Esophagus mucosa (tissue), 1 donor: ENCODE results near the gene SDR39U1. TPM values are rescaled to one million over a fixed set of nuclear protein-coding genes. Genes with fewer than 3 reads are reported as not detected.

Experiments used
- total RNA-seq: library from RNA; stranded (reverse); gene quantifications from one replicate; pipeline ENCODE4 v1.2.4, GENCODE V29; 2023
- donor health status: DM: yes; HTN: yes; CAD: no.

Gene SDR39U1
- total RNA-seq, 1 donor from 2014 or later = 23.8 TPM

Other genes with a start within 250 kb of the SDR39U1 start
- gene TM9SF1, start 247.3 kb downstream of the SDR39U1 start, total RNA-seq = 30.3 TPM
- not detected for gene TSSK4, start 237.1 kb downstream of the SDR39U1 start, total RNA-seq
- gene CHMP4A, start 229.3 kb downstream of the SDR39U1 start, total RNA-seq = 49.0 TPM
- gene MDP1, start 226.7 kb downstream of the SDR39U1 start, total RNA-seq = 9.5 TPM
- gene NEDD8, start 210.4 kb downstream of the SDR39U1 start, total RNA-seq = 131 TPM
- gene GMPR2, start 209.8 kb downstream of the SDR39U1 start, total RNA-seq = 38.9 TPM
- 97.0 TPM for gene TINF2, start 200.2 kb downstream of the SDR39U1 start, total RNA-seq
- gene TGM1, start 179.6 kb downstream of the SDR39U1 start, total RNA-seq = 1,652 TPM
- gene RABGGTA, start 171.2 kb downstream of the SDR39U1 start, total RNA-seq = 91.5 TPM
- 110 TPM for gene DHRS1, start 143.0 kb downstream of the SDR39U1 start, total RNA-seq
- 20.5 TPM for gene NOP9, start 142.9 kb downstream of the SDR39U1 start, total RNA-seq
- 27.4 TPM for gene CIDEB, start 134.8 kb downstream of the SDR39U1 start, total RNA-seq
- gene LTB4R2, start 132.6 kb downstream of the SDR39U1 start, total RNA-seq = 82.9 TPM
- gene LTB4R, start 131.3 kb downstream of the SDR39U1 start, total RNA-seq = 94.9 TPM
- gene ADCY4, start 107.7 kb downstream of the SDR39U1 start, total RNA-seq = 4.5 TPM
- 10.5 TPM for gene RIPK3, start 102.8 kb downstream of the SDR39U1 start, total RNA-seq
- gene NFATC4, start 74.6 kb downstream of the SDR39U1 start, total RNA-seq = 3.4 TPM
- 6.1 TPM for gene NYNRIN, start 43.8 kb downstream of the SDR39U1 start, total RNA-seq
- gene CBLN3, start 13.1 kb downstream of the SDR39U1 start, total RNA-seq = 0.44 TPM
- 32.0 TPM for gene KHNYN, start 12.8 kb downstream of the SDR39U1 start, total RNA-seq
- gene CMA1, start 65.5 kb upstream of the SDR39U1 start, total RNA-seq = 0.64 TPM
- not detected for gene CTSG, start 133.5 kb upstream of the SDR39U1 start, total RNA-seq
- not detected for gene GZMH, start 166.9 kb upstream of the SDR39U1 start, total RNA-seq
- gene GZMB, start 191.4 kb upstream of the SDR39U1 start, total RNA-seq = 1.2 TPM